Stimulated activated naive CD8-positive, alpha-beta T cell treated with anti-CD3 and anti-CD28 coated beads, Interleukin-15, Interleukin-2, amounts not matched to agents 100 ng/mL and 50 ng/mL, for 24 hours (primary cell): Measurements from ENCODE around the gene SPATA13.
A peak's percentile ranks its signal among the peaks of the same experiment; 100 is the strongest.
"Not testable (repeated sequence)": the region's sequence is repeated elsewhere in the genome, so short reads cannot be mapped to it uniquely, and the experiment has no call there.

ENCODE experiments used
- H3K27ac Mint-ChIP-seq: one replicate; pipeline ENCODE4 v1.8.0; 2021; ENCODE audit warnings: mild to moderate bottlenecking, mixed read lengths
- H3K27me3 Mint-ChIP-seq: one replicate; pipeline ENCODE4 v1.8.0; 2021; ENCODE audit warnings: mixed read lengths
- H3K36me3 Mint-ChIP-seq: one replicate; pipeline ENCODE4 v1.8.0; 2021; ENCODE audit warnings: low read depth, mixed read lengths
- H3K4me1 Mint-ChIP-seq: one replicate; pipeline ENCODE4 v1.8.0; 2021; ENCODE audit warnings: low read depth, mixed read lengths
- H3K4me3 Mint-ChIP-seq: one replicate; pipeline ENCODE4 v1.8.0; 2021; ENCODE audit warnings: mild to moderate bottlenecking, mixed read lengths
- H3K9me3 Mint-ChIP-seq: one replicate; pipeline ENCODE4 v1.8.0; 2021; ENCODE audit warnings: mixed read lengths

Gene SPATA13

GRCh38 chr13:24212674-24213073, 52.2 kb downstream of the SPATA13 start:
- H3K9me3 Mint-ChIP-seq, result no peaks in the 10 kb centered on the region

GRCh38 chr13:24213932-24214331, 53.4 kb downstream of the SPATA13 start:
- Mint-ChIP-seq H3K27me3 (no peaks in the 10 kb centered on the region), H3K4me1 (peaks cover 31% of the 10 kb centered on the region), H3K36me3 (no peaks in the 10 kb centered on the region), H3K27ac (no peak overlapping the region), H3K9me3 (no peaks in the 10 kb centered on the region), H3K4me3 (no peak overlapping the region)

More at GRCh38 chr13:24212674-24213073, 52.2 kb downstream of the SPATA13 start:
- H3K4me1 Mint-ChIP-seq, result peaks cover 41% of the 10 kb centered on the region
- no peaks in the 10 kb centered on the region for H3K36me3 Mint-ChIP-seq
- H3K4me3 Mint-ChIP-seq, result no peak overlapping the region
- no peaks in the 10 kb centered on the region for H3K27me3 Mint-ChIP-seq
- H3K27ac Mint-ChIP-seq, result no peak overlapping the region

GRCh38 chr13:24214528-24214927, 54.0 kb downstream of the SPATA13 start:
- H3K27ac Mint-ChIP-seq, result no peak overlapping the region
- H3K36me3 Mint-ChIP-seq, result no peaks in the 10 kb centered on the region
- H3K4me3 Mint-ChIP-seq, result no peak overlapping the region
- H3K27me3 Mint-ChIP-seq, result no peaks in the 10 kb centered on the region
- H3K4me1 Mint-ChIP-seq, result peaks cover 30% of the 10 kb centered on the region
- H3K9me3 Mint-ChIP-seq, result no peaks in the 10 kb centered on the region

GRCh38 chr13:24215126-24215525, 54.6 kb downstream of the SPATA13 start:
- H3K27ac Mint-ChIP-seq, result no peak overlapping the region

GRCh38 chr13:24215732-24216131, 55.2 kb downstream of the SPATA13 start:
- Mint-ChIP-seq H3K4me3 (no peak overlapping the region), H3K36me3 (no peaks in the 10 kb centered on the region), H3K4me1 (peaks cover 39% of the 10 kb centered on the region), H3K9me3 (no peaks in the 10 kb centered on the region), H3K27me3 (no peaks in the 10 kb centered on the region), H3K27ac (no peak overlapping the region)

More at GRCh38 chr13:24215126-24215525, 54.6 kb downstream of the SPATA13 start:
- no peak overlapping the region for H3K4me3 Mint-ChIP-seq
- peaks cover 34% of the 10 kb centered on the region for H3K4me1 Mint-ChIP-seq
- no peaks in the 10 kb centered on the region for H3K27me3 Mint-ChIP-seq
- no peaks in the 10 kb centered on the region for H3K36me3 Mint-ChIP-seq
- H3K9me3 Mint-ChIP-seq, result no peaks in the 10 kb centered on the region

- peaks cover 41% of the 10 kb centered on the region for H3K4me1 Mint-ChIP-seq
- H3K9me3 Mint-ChIP-seq, result no peaks in the 10 kb centered on the region
- no peaks in the 10 kb centered on the region for H3K27me3 Mint-ChIP-seq
- H3K36me3 Mint-ChIP-seq, result no peaks in the 10 kb centered on the region
- H3K27ac Mint-ChIP-seq, result no peak overlapping the region
- H3K4me3 Mint-ChIP-seq, result no peak overlapping the region
These were observed 55.7 kb downstream of the SPATA13 start for GRCh38 chr13:24216176-24216575.

GRCh38 chr13:24216779-24217178, 56.3 kb downstream of the SPATA13 start:
- not testable (repeated sequence) for H3K9me3 Mint-ChIP-seq, H3K4me3 Mint-ChIP-seq, H3K36me3 Mint-ChIP-seq, H3K27me3 Mint-ChIP-seq, H3K27ac Mint-ChIP-seq
- peaks cover 41% of the 10 kb centered on the region for H3K4me1 Mint-ChIP-seq

- Mint-ChIP-seq H3K9me3 (no peaks in the 10 kb centered on the region), H3K36me3 (no peaks in the 10 kb centered on the region), H3K4me3 (no peak overlapping the region), H3K27me3 (no peaks in the 10 kb centered on the region), H3K4me1 (peaks cover 41% of the 10 kb centered on the region), H3K27ac (no peak overlapping the region)
These were observed 57.2 kb downstream of the SPATA13 start for GRCh38 chr13:24217601-24218281.

- H3K9me3 Mint-ChIP-seq, result no peaks in the 10 kb centered on the region
- H3K27ac Mint-ChIP-seq, result no peak overlapping the region
- no peak overlapping the region for H3K4me3 Mint-ChIP-seq
- H3K4me1 Mint-ChIP-seq, result peaks cover 41% of the 10 kb centered on the region
- H3K36me3 Mint-ChIP-seq, result no peaks in the 10 kb centered on the region
- H3K27me3 Mint-ChIP-seq, result no peaks in the 10 kb centered on the region
These were observed 57.8 kb downstream of the SPATA13 start for GRCh38 chr13:24218338-24218737.

- Mint-ChIP-seq H3K27ac (no peak overlapping the region), H3K4me3 (no peak overlapping the region), H3K9me3 (no peaks in the 10 kb centered on the region), H3K27me3 (no peaks in the 10 kb centered on the region), H3K36me3 (no peaks in the 10 kb centered on the region), H3K4me1 (peaks cover 46% of the 10 kb centered on the region)
These were observed 58.5 kb downstream of the SPATA13 start for GRCh38 chr13:24218977-24219376.

- Mint-ChIP-seq H3K27me3 (no peaks in the 10 kb centered on the region), H3K4me3 (no peak overlapping the region), H3K36me3 (peaks cover 5% of the 10 kb centered on the region), H3K9me3 (no peaks in the 10 kb centered on the region), H3K4me1 (peaks cover 50% of the 10 kb centered on the region), H3K27ac (peak overlapping the region; percentile 31)
These were observed 59.7 kb downstream of the SPATA13 start for GRCh38 chr13:24220086-24220703.

GRCh38 chr13:24221007-24221406, 60.5 kb downstream of the SPATA13 start:
- Mint-ChIP-seq H3K9me3 (no peaks in the 10 kb centered on the region), H3K36me3 (peaks cover 5% of the 10 kb centered on the region), H3K4me3 (no peak overlapping the region), H3K27ac (no peak overlapping the region), H3K4me1 (peaks cover 43% of the 10 kb centered on the region), H3K27me3 (no peaks in the 10 kb centered on the region)

- H3K4me1 Mint-ChIP-seq, result peaks cover 29% of the 10 kb centered on the region
These were observed 62.2 kb downstream of the SPATA13 start for GRCh38 chr13:24222756-24223155.

GRCh38 chr13:24223341-24224231, 63.1 kb downstream of the SPATA13 start:
- Mint-ChIP-seq H3K27ac (no peak overlapping the region), H3K4me3 (peak overlapping the region; percentile 41), H3K36me3 (peaks cover 5% of the 10 kb centered on the region), H3K27me3 (no peaks in the 10 kb centered on the region), H3K4me1 (peaks cover 27% of the 10 kb centered on the region), H3K9me3 (no peaks in the 10 kb centered on the region)

More at GRCh38 chr13:24222756-24223155, 62.2 kb downstream of the SPATA13 start:
- H3K27ac Mint-ChIP-seq, result no peak overlapping the region
- no peaks in the 10 kb centered on the region for H3K9me3 Mint-ChIP-seq
- H3K36me3 Mint-ChIP-seq, result peaks cover 5% of the 10 kb centered on the region
- no peak overlapping the region for H3K4me3 Mint-ChIP-seq
- no peaks in the 10 kb centered on the region for H3K27me3 Mint-ChIP-seq

- Mint-ChIP-seq H3K27me3 (no peaks in the 10 kb centered on the region), H3K4me3 (peak overlapping the region; percentile 41), H3K9me3 (no peaks in the 10 kb centered on the region), H3K27ac (no peak overlapping the region), H3K36me3 (peaks cover 5% of the 10 kb centered on the region), H3K4me1 (peaks cover 33% of the 10 kb centered on the region)
These were observed 63.7 kb downstream of the SPATA13 start for GRCh38 chr13:24224232-24224680.
